HG02943 (cell line): ENCODE results near the gene LEPR.
"Not testable (repeated sequence)": the region's sequence is repeated elsewhere in the genome, so short reads cannot be mapped to it uniquely, and the experiment has no call there.

Source experiments
- ATAC-seq: cut with Tn5 transposase; IDR thresholded peaks from one replicate; pipeline ENCODE4 v1.9.1; 2021; ENCODE audit warnings: mild to moderate bottlenecking, low read depth, moderate library complexity; ENCODE audit not compliant: unreplicated experiment

The LEPR gene

DNA sequence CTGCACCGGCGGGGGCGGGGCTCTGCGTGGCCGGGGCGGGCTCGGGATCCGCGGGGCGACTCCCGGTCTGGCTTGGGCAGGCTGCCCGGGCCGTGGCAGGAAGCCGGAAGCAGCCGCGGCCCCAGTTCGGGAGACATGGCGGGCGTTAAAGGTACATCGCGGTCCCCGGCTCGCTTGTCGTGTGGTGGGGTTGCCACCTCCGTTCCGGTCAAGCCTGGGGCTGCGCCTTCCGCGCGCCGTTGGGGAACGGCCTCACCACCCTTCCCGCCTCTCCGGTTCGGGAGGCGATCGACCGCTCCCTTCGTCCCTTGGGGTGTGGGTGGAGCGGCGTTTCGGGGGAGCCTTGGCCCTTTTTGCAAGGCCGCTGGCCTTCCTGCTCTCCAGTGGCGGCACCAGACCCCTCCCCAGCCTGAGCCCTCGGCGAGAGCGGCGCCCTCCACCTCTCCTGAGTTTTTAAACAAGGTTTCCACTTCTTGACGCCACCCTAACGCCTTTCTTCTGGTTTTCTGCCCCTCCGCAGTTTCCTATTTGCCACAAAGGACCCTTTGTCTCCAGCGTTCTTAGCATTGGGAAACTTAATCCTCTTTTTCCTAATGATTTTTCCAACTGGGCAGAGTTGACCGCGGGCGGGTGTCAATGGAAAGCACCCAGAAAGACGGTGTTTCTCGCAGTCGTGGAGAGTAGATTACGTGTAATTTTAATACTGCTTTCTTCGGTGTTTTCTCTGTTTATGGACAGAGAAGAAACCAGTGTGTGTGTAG lies at the start of gene LEPR, which contains the start of gene LEPROT:
Gene LEPR, plus strand, starts transcription at position 79 of the 761 bp plus-strand sequence. CDS start 144,898 bp downstream, outside the sequence.
Gene LEPROT, plus strand, starts transcription at position 79 of the 761 bp plus-strand sequence. Its CDS starts 57 bp downstream, at position 136.
- ATAC-seq: no peak

GRCh38 chr1:65371544-65371943 lies 48.9 kb upstream of the LEPR start:
- no peak for ATAC-seq

DNA sequence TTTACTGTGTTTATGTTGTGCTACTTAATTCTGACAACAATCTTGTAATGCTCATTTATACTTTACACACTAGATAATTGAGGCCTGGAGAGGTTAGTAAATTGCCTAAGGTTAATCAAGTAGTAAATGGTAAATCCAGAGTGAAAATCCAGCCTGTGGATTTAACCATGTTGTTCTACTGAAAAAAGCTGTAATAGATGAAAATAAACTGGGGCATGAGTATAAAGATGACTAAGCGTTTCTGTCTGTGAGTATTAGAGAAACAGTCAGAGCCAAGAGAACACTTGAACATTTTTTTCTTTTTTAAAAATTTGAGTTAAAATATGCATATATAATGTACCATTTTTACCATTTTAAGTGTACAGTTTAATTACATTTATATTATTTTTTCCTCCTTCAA lies 47.9 kb upstream of the LEPR start:
- ATAC-seq: no peak

DNA sequence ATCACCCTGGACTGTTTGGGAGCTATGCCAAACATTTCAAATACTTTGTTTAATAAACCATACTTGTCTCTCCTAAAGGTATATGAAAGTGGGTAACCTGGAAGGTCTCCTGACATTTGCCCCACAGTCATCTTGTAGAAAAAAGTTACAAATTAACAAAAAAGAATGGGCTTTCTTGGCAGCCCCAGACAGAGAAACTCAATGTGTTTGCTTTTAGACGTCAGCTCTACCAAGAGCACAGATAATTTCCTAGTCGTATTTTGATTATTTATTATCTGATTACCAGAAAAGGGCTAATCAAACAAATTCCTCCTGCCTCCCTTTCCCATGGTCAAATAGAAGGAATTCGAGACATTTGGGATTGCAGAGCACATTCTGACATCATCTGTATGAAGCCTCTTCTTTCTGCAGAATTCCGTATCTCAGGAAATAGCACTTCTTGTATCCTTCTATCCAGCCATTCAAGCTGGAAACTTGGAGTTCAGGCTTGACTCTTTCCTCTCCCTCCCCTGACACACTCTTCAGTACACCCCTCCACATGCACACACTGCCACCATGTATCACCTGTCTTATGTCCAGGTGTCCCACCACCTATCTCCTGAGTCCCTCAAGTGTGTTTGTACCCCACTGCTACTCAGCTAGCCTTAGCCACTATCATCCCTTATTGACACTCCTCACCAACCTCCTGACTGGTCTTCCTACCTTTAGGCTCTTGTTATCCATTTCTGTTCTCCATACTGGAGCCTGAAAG lies 42.8 kb upstream of the LEPR start:
- ATAC-seq: no peak

- no peak for ATAC-seq
Observed at GRCh38 chr1:65378247-65378946, 42.1 kb upstream of the LEPR start.

DNA sequence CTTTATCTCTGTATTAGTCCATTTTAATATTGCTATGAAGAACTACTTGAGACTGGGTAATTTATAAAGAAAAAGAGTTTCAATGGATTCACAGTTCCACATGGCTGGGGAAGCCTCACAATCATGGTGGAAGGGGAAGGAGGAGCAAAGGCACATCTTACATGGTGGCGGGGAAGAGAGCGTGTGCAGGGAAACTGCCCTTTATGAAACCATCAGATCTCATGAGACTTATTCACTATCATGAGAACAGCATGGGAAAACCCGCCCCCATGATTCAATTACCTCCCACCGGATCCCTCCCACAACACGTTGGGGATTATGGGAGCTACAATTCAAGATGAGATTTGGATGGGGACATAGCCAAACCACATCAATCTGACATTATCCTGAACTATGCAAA lies 36.0 kb upstream of the LEPR start:
- not testable (repeated sequence) for ATAC-seq

DNA sequence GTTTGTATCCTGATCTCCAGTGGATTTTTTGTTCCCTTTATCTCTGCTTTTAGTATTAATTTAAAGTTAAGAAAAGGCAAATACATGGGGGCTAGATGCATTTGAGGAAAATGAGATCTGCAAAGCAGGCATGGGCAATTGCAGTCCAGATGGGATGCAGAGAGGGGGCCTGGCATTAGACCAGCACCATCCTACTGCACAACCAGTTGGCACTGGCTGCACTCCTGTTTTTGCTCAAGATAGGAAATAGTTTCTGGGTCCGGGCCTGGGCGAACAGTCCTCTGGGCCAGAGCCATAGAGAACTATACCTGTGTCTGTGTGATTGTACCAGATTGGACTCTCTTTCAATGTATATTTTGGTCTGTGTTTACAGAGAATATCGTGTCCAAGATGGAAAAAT lies 34.0 kb upstream of the LEPR start:
- ATAC-seq: no peak

GRCh38 chr1:65387821-65388220 lies 32.6 kb upstream of the LEPR start:
- ATAC-seq: no peak

- ATAC-seq: no peak
Observed at GRCh38 chr1:65388908-65389695, 31.4 kb upstream of the LEPR start.

GRCh38 chr1:65392497-65392896 lies 28.0 kb upstream of the LEPR start:
- ATAC-seq: no peak

DNA sequence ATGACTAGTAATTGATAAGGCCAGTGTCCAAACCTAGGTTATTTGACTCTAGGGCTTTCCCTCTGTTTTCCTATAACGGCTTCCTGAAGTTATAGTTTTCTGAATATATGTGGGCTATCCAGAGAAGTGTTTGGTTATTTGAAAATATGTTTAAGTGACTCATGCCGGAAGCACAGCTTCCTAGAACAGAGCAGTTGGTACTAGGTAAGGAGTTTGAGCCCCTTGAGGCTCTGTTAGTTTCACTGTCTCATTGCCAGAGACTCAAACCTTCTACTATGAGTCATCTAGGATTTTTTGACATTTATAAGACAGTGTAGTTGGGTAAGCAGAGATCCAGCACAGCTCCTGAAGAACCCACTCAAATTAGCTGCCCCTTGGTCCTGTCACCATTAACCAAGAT lies 27.1 kb upstream of the LEPR start:
- ATAC-seq: peak; percentile 67

- no peak for ATAC-seq
Observed at GRCh38 chr1:65393928-65394327, 26.5 kb upstream of the LEPR start.

GRCh38 chr1:65395887-65396612 lies 24.4 kb upstream of the LEPR start:
- no peak for ATAC-seq

DNA sequence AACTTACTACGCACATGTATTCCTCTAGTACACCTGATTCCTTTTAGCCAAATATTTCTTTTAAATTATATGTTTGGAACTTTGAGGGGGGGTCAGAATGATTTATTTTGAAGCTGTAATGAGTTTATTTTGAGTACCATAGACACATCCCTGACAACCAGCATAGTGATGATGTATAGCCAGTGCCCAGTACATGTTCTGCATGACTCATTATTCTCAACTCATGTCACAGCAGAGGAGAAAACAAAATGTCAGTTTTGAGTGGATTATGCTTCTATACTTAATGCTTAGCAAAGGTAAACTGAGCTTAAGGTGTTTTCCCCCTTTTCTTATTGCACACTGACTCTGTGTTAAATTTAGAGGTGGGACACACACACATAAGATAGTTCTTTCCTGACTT lies 22.4 kb upstream of the LEPR start:
- no peak for ATAC-seq

DNA sequence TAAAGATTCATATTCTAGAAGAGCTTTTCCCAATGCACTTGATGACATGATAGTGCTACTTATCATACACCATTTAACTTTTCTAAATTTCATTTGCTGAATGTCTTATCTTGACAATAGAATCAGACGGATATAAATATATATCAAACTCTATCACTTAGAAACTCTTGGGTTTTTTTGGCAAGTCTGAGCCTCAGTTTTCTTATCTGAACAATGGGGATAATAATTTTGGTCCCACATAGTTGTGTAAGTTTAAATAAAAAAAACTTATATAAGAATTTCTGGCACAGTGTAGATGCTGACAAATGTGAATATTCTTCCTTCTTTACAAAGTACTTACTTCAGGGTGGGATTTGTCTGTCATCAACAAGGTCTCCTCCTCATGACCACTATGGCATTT lies 21.5 kb upstream of the LEPR start:
- ATAC-seq: no peak

GRCh38 chr1:65401612-65402011 lies 18.9 kb upstream of the LEPR start:
- no peak for ATAC-seq

DNA sequence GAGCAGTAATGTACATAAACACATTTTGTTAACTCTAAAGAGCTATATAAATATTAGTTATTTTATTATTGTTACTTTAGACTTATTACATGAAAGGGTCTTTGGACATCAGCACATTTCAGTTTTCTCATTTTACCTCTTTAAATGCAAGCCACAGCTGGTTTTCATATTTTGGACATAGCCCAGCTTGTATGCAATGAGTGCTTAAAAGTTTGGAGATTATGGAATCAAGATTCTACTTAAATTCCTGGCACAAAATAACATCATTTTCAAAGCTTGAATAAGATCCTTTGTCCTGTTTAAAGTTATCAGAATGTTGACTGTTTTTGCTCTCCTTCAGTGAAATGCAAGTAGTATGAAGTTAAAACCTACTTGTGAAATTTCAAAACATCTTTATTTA lies 15.5 kb upstream of the LEPR start:
- no peak for ATAC-seq

DNA sequence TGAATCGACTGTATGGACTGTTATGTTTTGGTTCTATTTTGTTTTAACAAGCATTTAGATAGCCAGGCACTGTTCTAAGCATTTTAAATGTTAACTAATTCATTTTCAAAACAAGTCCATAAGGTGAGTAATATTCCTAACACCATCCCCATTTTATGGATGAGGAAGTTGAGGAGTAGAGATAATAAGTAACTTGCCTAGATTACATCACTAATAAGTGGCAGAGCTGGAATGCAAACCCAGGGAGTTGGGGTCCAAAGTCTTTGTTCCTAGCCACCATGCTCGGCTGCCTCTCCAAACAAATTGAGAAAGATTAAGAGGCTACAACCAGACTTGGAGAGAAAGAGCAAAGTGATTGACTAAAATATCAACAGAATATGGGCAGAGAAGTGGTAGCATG lies 12.6 kb upstream of the LEPR start:
- no peak for ATAC-seq

DNA sequence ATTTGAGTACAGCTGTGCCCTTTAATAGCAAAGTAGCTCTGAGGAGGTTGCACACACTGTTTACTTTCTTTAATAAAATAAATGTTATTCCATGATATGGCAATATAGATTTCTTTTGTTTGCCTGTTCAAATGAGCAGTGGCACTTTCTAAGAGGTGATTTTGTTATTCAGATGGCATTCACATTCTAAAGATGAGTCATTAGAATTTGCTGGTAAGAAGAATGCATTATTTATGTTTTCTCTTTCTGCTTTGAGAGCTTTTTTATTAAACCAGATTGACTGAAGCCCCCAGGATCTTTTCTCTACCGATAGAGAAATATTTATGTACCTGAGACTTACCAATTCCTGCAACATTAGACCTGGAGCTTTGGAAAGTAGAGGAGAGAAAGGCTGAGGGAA lies 11.2 kb upstream of the LEPR start:
- no peak for ATAC-seq

- ATAC-seq: no peak
Observed at GRCh38 chr1:65409816-65410326, 10.6 kb upstream of the LEPR start.
